GM18873 (cell line): ENCODE results near the gene RINL.
"Not testable (repeated sequence)": the region's sequence is repeated elsewhere in the genome, so short reads cannot be mapped to it uniquely, and the experiment has no call there.

ENCODE experiments used
- ATAC-seq: cut with Tn5 transposase; IDR thresholded peaks from one replicate; pipeline ENCODE4 v1.9.1; 2021; ENCODE audit warnings: mild to moderate bottlenecking, moderate library complexity, moderate number of reproducible peaks; ENCODE audit not compliant: unreplicated experiment, low FRiP score

The RINL gene

DNA sequence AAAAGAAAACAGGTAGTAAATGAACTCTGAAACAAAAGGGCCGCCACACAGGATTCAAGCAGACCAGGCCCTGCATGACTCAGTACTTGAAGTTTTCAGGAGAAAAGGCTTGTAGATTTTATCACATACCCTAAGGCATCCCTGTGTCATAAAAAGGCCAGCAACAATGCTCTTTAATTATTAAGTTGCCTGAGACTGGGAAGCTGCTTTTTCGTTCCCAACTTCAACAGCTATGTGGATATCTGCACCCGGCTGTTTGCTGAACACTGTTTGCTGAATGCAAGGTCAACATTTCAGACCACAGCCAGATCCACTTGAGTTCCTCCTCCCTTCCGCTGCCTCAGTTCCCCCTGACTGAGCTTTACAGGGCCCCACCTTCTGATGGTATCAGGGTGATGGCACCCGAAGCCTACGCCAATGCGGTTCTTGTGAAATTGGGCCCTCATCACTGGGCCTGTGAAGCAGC, 40.4 kb downstream of the RINL start:
- ATAC-seq: no peak

DNA sequence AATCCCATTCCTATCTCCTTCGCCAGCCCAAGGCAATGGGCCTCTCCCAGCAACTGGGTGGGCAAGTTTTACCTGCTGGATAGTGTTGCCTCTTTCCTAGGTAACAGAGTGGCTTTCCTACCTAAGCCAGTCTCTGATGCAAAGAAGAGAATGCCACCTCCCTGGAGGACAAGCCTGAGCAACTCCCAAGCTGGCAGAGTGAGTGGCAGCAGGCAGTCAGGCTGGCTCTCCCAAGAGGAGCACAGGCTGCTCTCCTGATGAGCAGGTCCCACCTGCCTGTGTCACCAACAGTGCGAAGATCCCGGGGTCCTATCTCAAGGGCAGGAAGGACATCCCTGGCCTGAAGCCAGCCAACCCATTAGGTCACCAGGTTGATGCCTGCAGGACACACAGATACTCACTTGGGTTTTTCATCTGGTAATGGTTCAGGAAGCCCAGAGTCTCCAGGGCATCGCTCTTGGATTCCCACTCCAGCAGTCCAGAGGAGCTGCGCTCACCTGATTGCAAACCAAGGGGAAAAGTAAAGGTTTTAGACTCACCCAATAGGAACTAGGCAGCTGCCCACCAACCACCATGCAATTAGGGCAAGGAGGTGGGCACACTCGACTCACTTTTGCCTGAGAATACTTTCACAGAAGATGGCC, 41.0 kb downstream of the RINL start:
- ATAC-seq: no peak

GRCh38 chr19:38836159-38836982, 41.7 kb downstream of the RINL start:
- ATAC-seq: no peak

DNA sequence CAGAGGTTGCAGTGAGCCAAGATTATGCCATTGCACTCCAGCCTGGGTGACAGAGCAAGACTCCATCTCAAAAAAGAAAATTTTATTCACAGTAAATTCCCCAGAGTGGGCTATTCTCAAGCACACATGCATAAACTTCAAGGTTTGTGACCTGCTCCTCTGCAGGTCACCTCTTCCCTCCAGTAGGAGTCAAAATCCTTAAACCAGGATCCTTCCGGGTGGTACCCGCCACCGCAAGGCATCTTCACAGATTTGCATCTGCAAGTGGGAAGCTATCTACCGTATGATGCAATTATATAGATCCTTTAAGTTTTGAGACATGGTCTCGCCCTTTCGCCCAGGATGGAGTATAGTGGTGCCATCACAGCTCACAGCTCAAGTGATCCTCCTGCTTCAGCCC, 43.5 kb downstream of the RINL start:
- ATAC-seq: no peak

DNA sequence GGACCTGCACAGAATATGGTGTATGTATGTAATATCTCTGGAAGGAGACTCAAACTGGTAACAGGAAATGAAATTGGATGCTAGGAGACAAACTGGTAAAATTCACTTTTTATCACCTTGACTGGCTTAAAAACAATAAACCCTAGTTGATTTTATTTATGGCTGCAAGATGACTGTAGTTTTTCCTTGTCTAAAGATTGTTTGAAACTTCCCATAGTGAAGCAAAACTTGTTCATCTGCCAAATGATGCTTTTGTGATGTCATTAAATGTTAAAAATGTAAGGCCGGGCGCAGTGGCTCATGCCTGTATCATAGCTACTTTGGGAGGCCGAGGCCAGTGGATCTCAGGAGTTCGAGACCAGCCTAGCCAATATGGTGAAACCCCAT, 44.0 kb downstream of the RINL start:
- ATAC-seq: no peak

DNA sequence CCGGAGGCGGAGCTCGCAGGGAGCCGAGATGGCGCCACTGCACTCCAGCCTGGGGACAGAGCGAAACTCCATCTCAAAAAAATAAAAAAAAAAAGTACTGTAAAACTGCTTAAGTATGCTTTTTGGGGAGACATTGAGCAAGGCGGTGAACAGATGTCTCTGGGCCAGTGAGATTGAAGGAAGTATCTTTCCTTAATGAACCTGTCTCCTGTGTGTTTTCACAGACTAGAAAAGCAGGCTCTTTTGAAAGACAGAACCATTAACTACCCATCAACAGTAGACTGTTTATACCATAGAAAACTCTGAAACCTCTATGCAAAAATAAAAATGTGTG, 45.0 kb downstream of the RINL start:
- ATAC-seq: no peak

GRCh38 chr19:38831142-38831605, 46.9 kb downstream of the RINL start:
- peak; percentile 24 for ATAC-seq

DNA sequence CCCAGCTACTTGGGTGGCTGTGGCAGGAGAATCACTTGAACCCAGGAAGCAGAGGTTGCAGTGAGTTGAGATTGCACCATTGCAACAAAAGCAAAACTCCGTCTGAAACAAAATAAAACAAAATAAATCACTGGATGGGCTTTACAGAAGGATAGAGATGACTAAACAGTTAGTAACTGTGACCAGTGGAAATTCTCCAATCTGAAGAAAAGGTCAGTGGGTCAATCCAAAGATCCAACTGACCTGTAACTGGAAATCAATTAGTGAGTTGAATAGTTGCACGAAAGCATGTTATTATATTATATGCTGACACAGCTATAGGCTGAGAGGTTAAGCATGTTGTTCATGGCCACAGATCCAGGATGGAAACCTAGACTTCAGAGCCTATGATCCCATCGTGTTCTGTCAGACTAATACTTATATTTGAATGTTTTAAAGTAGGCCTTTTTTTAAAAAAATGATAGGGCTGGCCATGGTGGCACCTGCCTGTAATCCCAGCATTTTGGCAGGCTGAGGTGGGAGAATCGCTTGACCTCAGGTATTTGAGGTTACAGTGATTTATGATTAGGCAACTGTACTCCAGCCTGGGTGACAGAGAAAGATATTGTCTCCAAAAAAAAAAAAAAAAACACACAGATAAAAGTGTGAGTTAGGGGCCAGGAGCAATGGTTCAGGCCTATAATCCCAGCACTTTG, 47.9 kb downstream of the RINL start:
- no peak for ATAC-seq

- ATAC-seq: not testable (repeated sequence)
These were observed 48.9 kb downstream of the RINL start for GRCh38 chr19:38829203-38829602.

DNA sequence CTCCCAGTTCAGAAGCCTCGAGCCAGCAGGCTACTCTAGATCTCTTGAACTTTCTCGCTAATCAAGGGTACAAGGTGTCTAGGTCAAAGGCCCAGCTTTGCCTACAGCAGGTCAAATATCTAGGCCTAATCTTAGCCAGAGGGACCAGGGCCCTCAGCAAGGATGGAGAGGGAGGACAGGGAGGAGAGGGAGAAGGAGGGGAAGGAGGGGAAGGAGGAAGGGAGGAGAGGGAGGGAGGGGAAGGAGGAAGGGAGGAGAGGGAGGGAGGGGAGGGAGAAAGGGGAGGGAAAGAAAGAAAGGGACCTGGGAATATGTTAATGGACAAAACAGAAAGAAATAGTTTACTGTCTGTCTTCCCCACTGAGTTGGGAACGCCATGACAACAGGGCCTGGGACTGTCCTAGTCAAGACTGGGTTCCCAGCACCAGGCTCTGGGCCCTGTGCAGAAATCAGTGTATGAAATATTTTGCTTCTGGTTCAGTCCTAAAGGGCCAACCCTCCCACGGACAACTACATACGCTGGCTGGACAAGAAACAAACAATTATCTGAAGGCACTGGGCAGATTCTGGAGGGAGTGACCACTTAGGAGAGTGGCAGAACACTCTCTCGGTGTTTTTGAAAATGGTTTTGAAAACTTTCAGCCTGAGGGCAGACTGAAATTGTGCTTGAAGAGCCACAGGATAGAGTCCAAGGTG, 51.1 kb downstream of the RINL start:
- ATAC-seq: no peak

DNA sequence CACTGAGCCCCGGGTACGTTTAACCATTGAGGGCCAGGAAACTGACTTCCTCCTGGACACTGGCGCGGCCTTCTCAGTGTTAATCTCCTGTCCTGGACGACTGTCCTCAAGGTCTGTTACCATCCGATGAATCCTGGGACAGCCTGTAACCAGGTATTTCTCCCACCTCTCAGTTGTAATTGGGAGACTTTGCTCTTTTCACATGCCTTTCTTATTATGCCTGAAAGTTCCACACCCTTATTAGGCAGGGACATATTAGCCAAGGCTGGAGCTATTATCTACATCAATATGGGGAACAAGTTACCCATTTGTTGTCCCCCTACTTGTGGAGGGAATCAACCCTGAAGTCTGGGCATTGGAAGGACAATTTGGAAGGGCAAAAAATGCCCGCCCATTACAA, 52.1 kb downstream of the RINL start:
- not testable (repeated sequence) for ATAC-seq

GRCh38 chr19:38821230-38821825, 56.7 kb downstream of the RINL start:
- ATAC-seq: not testable (repeated sequence)

DNA sequence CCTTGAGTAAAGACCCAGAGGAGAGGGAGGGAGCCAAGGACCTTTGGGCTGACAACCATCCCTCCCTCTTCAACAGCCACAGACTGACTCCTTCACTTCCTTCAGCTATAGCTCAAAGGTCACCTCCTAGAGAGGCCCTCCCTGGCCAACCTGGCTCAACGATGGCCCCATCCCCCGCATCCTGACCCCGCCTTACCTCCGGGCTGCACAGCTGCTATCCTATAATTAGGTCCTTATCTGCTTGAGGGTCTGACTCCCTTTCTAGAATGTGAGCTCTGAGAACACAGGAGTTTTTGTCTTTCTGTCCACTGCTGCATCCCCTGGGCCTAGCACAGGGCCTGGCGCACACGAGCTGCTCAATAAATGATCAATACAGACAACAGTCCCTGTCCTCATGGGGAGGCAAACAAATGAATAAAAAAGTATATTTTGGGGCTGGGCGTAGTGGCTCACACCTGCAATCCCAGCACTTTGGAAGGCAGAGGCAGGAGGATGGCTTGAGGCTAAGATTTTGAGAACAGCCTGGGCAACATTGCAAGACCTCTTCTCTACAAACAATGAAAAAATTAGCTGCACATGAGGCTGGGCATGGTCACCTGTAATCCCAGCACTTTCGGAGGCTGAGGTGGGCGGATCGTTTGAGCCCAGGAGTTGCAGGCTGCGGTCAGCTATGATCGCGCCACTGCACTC, 58.7 kb downstream of the RINL start:
- no peak for ATAC-seq
